ENCODE data around the gene FOXJ1.

GRCh38 chr17:76138896-76139752, 1.9 kb downstream of the FOXJ1 start:
- no peak for TF ChIP-seq CTCF (IDR thresholded peaks at IDR 0.05; ENCODE audit: low read depth, low read length, poor library complexity, severe bottlenecking)
- TF ChIP-seq EZH2phosphoT487 (IDR thresholded peaks at IDR 0.05; ENCODE audit: borderline replicate concordance, low read length), result no peak
